ENCODE results near the gene ZFYVE26. TPM values are rescaled to one million over a fixed set of nuclear protein-coding genes. Genes with fewer than 3 reads are reported as not detected.
"Not testable (repeated sequence)": the region's sequence is repeated elsewhere in the genome, so short reads cannot be mapped to it uniquely, and the experiment has no call there.

ZFYVE26 gene
- total RNA-seq, 1 donor from 2014 or later: 12.9 TPM

GRCh38 chr14:67757175-67757574 is 59.2 kb downstream of the ZFYVE26 start:
- no peak for DNase-seq (ENCODE audit: low read depth, low spot score)

- no peak for DNase-seq (ENCODE audit: low read depth, low spot score)
These were observed 59.9 kb downstream of the ZFYVE26 start for GRCh38 chr14:67756496-67756895.

- DNase-seq (ENCODE audit: low read depth, low spot score): no peak
These were observed 66.9 kb downstream of the ZFYVE26 start for GRCh38 chr14:67749341-67750084.

- no peak for DNase-seq (ENCODE audit: low read depth, low spot score)
These were observed 68.1 kb downstream of the ZFYVE26 start for GRCh38 chr14:67748312-67748711.

- DNase-seq (ENCODE audit: low read depth, low spot score): no peak
These were observed 69.5 kb downstream of the ZFYVE26 start for GRCh38 chr14:67746927-67747326.

GRCh38 chr14:67744046-67744445 is 72.3 kb downstream of the ZFYVE26 start:
- DNase-seq (ENCODE audit: low read depth, low spot score): no peak

- no peak for DNase-seq (ENCODE audit: low read depth, low spot score)
These were observed 77.5 kb downstream of the ZFYVE26 start for GRCh38 chr14:67738740-67739504.

GRCh38 chr14:67736771-67737170 is 79.6 kb downstream of the ZFYVE26 start:
- no peak for DNase-seq (ENCODE audit: low read depth, low spot score)

- DNase-seq (ENCODE audit: low read depth, low spot score): peak; percentile 7
These were observed 80.8 kb downstream of the ZFYVE26 start for GRCh38 chr14:67735336-67736147.

GRCh38 chr14:67734675-67735074 is 81.7 kb downstream of the ZFYVE26 start:
- peak; percentile 3 for DNase-seq (ENCODE audit: low read depth, low spot score)

GRCh38 chr14:67733616-67734015 is 82.8 kb downstream of the ZFYVE26 start:
- DNase-seq (ENCODE audit: low read depth, low spot score): no peak

GRCh38 chr14:67729072-67729885 is 87.1 kb downstream of the ZFYVE26 start:
- no peak for DNase-seq (ENCODE audit: low read depth, low spot score)

GRCh38 chr14:67728258-67728657 is 88.1 kb downstream of the ZFYVE26 start:
- DNase-seq (ENCODE audit: low read depth, low spot score): no peak

GRCh38 chr14:67727361-67727760 is 89.0 kb downstream of the ZFYVE26 start:
- DNase-seq (ENCODE audit: low read depth, low spot score): no peak

GRCh38 chr14:67725171-67725570 is 91.2 kb downstream of the ZFYVE26 start:
- no peak for DNase-seq (ENCODE audit: low read depth, low spot score)

- no peak for DNase-seq (ENCODE audit: low read depth, low spot score)
These were observed 94.1 kb downstream of the ZFYVE26 start for GRCh38 chr14:67722293-67722692.

GRCh38 chr14:67721875-67722274 is 94.5 kb downstream of the ZFYVE26 start:
- no peak for DNase-seq (ENCODE audit: low read depth, low spot score)

GRCh38 chr14:67719866-67720265 is 96.5 kb downstream of the ZFYVE26 start:
- DNase-seq (ENCODE audit: low read depth, low spot score): no peak

- not testable (repeated sequence) for DNase-seq (ENCODE audit: low read depth, low spot score)
These were observed 97.0 kb downstream of the ZFYVE26 start for GRCh38 chr14:67719385-67719784.

GRCh38 chr14:67718265-67718664 is 98.1 kb downstream of the ZFYVE26 start:
- DNase-seq (ENCODE audit: low read depth, low spot score): no peak

- DNase-seq (ENCODE audit: low read depth, low spot score): no peak
These were observed 99.3 kb downstream of the ZFYVE26 start for GRCh38 chr14:67717048-67717447.

Data from pulmonary artery endothelial cell (primary cell).